ENCODE measurements around the gene CCR7.
A peak's percentile ranks its signal among the peaks of the same experiment; 100 is the strongest.

CCR7 gene

DNA sequence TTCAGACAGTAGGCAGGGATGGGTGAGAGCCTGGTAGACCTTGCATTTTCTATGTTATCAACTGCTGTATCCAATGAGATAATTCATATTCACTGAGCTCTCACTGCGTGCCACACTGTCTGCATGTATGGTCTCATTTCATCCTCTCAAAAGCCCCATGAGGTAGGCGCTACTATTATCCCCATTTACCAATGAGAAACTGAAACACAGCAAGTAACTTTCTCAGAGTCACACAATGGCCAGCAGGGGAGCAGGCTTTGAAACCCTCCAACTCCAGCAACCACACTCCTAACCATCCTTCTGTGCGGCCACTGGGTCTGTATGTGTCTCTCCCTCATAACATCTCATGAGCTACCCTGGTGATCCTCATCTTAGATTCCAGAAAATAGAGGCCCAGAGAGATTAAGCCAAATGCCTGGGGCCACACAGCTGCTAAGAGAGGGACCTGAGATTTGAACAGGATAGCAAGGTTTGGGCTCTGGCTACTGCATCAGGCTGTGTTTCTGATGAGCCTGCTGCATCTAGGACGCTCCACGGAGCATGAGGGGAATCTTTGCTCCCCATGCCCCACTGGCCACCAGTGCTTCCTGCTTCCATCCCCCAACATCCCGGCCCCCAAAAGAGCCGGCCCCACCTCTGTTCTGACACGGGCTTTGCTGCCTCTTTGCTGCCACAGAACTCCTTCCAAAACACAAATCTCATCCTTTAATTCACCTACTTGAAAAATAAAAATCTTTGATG, 3.2 kb downstream of the CCR7 start:
- DNase-seq (ENCODE audit: low spot score), result no peak

DNA sequence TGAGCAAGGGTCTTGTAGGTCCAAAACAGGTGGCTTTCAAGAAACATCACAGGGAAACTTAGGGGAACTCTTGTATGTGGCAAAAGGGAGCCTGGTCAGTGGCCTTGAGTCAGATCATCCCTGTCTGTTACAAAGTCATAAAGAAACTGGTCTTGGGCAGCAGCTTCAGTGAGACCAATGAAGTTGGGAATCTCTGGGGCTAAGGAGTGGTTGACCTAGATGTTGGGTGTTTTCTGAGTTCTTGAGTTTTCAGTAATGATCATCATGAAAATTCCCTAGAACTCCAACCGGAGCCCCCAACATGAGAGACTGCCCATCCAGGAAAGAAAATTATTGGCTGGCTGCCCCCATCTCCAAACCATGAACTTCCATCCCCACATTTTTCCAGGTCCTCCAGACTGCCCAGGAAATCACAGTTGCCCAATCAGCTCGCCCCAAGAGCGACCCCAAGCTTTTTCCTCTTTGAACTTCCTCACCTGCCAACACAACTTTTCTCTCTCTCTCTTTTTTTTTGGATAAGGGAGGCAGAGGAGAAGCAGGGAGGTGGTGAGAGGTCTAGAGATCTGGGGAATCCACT, 3.9 kb downstream of the CCR7 start:
- DNase-seq (ENCODE audit: low spot score), result no peak

DNA sequence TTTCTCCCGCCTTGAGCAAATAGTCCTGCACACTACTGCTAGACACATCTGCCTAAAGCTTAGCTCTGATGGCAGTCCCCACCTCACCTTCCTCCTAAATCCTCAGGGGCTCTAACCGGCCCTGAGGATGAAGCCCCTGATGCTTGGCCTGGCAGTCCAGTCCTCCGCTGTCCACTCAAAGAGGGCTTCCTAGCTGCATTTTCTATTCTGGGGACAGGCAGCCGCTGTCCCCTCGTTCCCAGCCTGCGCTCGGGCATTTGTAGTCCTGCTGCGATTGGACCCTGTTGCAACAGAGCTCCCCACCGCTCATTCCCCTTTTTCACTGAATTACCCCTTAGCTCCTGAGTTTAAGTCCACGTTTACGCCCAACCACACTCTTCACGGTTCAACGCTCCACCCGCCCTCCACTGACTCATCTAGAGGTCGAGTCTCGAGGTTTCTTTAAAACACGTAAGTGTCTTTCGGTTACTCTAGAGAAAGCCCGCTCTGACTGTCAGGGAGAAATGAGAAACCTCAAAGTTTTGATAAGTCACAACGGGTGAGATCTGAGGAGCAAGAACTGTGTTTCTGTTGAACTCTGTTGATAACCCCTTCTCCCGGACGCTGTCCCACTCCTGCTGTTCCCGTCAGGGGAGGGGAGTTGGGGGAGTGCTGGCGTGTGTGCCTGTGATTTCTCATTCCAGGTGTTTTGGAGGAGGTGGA, 4.5 kb downstream of the CCR7 start:
- DNase-seq (ENCODE audit: low spot score), result no peak

DNA sequence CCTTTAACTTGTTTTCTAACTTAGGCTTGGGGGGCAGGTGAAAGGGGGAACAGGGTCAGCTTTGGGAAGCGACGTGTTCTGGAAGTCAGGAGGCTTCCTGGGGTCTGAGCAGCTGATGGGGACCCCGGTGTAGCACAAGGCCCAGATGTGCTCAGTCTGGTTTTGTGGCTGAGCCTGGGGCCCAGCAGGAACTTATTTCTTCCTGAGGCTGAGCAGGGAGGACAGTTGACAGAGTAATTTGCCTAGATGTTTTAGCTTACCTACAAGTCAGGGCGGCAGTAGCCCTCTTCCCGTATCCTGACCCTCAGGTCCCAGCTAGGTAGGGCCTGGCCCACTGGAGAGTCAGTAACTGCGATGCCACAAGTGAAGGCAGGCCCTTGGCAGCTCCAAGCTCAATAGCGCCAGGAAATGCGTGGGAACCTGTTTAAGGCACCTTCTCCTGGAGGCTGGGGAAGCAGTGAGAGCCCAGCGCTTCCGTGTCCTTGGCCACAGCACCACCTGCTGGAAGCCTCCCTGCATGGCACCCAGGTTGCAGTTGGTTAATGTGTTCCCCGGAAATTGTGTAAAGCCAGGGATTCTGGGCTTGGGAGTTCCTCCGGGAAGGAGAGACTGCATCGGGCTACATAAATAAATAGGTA, 5.2 kb downstream of the CCR7 start:
- peak; percentile 93 for DNase-seq (ENCODE audit: low spot score)

DNA sequence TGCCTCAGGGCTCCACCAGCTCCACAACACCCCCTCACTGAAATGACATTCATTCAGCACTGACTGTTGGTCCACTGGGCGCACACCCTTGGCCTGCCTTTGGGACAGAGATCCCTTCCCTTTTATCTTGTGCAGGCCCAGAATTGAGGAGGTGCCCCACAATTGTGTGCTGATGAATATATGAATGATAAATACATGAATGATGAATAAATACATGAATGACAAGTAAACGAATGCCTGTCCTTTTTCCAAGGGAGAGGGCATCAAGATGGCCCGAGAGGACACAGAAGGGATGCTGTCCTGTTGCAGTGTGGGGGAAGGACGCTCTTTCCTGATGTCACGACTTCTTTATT, 5.7 kb downstream of the CCR7 start:
- DNase-seq (ENCODE audit: low spot score), result no peak

DNA sequence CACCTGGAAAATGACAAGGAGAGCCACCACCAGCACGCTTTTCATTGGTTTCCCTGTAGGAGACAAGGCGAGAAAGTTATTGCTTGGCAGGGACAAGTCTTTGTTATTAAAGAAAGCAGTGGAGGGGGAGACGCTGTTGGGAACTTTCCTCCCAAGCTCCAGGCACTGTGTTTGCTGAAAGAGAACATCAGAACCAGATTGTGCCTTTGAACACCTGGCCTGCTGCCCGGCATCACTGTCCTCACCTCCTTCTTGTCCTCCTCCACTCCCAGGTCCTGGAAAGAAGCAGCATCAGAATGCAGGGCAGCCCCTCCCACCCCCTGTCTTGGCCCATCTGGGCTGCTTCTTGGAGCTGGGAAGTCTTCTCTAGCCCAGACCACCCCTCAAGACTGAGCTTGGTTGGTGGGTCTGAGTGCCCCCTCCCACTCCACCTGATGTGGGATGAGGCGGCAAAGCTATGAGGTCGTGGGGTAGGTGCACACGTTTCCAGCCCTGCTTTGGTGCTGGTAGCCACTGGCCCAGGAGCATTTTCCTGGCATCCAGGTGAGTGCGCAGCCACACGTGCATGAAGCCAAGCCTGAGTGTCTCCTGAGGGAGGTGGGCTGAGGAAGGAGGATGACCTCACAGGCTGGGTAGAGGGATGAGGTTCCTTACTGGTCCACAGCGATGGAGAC, 6.2 kb downstream of the CCR7 start:
- DNase-seq (ENCODE audit: low spot score), result no peak

DNA sequence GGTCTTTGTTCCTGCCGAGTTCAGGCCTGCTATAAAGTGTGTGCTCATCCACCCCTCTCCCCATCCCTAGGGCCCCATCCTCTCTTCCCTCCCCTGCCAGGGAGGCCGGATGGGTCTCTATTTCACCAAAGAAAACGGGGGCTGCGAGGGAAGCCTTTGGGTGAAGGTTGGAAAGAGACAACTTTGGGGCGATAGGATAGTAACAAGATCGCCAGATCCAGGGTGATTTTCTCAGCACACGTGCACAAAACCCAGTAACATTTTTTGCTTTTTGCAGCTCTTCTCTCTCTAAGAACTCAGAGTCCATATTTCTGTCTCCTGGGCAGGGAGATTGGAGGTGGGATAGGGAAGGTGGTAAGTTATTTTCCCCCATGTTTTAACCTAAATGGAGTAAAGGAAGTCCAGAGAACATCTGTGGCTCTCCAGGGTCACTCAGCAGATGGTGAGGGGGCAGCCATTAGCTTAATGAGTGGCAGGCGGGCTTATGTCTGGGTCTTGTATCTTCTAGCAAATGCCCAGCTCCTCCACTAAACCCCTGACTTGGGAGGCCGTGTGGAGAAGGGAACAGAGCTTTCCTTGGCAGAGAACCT, 6.9 kb downstream of the CCR7 start:
- no peak for DNase-seq (ENCODE audit: low spot score)

DNA sequence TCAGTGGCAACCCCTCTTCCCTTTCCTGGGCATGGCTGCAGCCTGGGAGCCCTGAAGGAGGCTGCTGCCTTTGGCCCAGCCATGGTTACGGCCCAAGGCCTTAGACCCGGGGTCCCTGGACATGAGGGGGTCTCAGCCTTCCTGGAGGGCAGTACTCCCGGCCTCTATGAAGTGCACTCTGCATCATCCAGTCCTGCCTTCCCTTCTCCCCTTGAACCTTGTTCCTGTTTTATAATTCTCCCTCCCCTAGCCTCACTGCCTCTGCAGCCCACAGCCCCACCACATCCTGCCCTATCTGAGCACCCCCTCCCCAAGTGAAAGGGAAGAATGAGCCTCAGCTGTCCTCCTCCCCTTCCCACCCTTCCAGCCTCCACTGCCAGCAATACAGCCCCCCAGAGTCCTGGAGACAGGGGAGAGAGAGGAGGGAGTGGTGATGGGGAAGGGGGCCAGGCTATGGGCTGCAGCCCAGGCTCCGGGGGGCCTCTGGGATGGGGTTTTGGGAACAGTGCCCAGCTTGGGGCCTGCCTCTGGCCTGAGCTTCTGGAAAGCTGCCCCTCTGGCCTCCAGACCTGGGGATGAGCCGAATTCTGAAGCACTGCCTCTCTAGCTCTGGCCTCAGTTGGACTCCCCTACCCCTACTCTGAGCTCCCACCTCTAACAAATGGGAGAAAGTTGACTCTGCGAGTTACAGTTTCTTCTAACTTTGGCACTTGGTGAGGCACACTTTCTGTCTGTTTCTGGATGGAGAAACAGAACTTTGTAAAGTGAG, 7.6 kb downstream of the CCR7 start:
- no peak for DNase-seq (ENCODE audit: low spot score)

DNA sequence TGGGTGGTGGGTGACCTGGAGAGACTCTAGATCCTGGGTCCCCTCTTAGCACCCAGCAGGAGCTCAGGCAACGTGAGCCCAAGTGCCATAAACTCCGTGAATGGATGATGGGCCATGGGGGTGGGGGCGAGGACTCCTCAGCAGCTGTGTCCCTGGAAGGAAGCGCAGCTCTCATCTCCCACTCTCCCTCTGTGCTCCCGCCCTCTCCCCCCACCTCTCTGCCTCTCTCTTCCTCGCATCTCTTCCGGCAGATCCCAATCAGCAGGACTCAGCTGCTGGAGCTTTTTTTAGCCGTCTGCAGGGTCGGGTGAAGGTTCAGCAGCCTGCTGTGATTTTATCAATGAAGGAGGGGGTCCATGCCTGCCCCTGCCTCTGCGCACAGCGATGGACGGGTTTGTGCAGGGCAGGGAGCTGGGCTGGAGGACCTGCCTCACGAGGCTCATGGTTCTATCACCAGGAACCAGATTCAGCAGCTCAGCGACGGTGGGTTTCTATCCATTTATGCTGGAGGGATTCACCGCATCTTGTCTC, 8.3 kb downstream of the CCR7 start:
- no peak for DNase-seq (ENCODE audit: low spot score)

DNA sequence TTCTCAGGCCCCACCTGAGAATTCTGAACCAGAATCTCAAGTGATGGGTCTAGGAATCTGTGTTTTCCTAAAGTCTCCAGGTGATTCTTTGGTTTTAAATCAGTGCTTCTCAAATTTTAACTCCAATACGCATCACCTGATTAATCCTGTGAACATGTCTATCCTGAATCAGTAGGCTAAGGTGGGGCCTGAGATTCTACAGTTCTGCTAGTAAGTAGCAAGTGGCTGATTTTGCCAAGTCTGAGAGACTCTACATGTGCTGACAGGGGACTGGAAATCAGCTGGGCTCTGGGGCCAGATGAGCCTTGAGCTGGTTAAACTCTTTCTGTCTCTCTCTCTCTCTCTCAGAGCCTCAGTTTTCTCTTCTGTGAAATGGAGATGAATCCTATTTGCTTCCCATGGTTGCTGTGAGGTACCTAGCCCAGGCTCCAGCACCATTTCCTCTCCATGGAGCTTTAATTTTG, 9.0 kb downstream of the CCR7 start:
- DNase-seq (ENCODE audit: low spot score), result no peak

DNA sequence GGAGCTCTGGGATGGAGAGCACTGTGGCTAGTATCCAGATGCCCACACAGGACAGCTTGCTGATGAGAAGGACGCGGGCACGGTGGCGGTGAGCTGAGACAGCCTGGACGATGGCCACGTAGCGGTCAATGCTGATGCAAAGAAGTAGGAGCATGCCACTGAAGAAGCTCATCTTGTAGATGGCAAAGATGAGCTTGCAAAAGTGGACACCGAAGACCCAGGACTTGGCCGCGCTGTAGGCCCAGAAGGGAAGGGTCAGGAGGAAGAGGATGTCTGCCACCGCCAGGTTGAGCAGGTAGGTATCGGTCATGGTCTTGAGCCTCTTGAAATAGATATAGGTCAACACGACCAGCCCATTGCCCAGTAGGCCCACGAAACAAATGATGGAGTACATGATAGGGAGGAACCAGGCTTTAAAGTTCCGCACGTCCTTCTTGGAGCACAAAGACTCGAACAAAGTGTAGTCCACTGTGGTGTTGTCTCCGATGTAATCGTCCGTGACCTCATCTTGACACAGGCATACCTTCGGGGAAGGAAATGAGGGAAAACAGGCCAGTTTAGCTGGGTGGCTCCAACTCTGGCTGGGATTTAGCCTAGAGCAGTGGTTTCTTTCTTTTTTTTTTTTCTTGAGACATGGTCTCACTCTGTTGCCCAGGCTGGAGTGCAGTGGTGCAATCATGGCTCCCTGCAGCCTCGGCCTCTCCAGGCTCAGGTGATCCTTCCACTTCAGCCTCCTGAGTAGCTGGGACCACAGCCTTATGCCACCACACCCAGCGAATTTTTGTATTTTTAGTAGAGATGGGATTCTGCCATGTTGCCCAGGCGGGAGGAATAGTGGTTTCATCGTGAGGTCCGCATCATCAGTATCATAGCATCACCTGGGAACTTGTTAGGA, 9.7 kb downstream of the CCR7 start:
- no peak for DNase-seq (ENCODE audit: low spot score)

DNA sequence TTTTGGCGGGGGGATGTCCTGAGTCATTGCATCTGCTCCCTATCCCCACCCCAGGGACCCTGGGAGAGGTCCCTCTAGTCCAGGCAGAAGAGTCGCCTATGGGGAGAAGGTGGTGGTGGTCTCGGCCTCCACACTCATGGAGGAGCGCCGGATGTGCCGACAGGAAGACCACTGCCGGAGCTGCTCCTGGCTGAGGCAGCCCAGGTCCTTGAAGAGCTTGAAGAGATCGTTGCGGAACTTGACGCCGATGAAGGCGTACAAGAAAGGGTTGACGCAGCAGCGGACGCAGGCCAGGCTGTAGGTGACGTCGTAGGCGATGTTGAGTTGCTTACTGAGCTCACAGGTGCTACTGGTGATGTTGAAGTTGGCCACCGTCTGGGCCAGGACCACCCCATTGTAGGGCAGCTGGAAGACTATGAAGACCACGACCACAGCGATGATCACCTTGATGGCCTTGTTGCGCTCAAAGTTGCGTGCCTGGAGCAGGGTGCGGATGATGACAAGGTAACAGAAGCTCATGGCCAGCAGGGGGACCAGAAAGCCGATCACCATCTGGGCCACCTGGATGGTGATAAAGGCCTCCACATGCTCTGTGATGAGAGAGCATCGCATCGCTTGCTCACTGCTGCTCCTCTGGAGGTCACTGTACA, 10.5 kb downstream of the CCR7 start:
- DNase-seq (ENCODE audit: low spot score), result no peak

DNA sequence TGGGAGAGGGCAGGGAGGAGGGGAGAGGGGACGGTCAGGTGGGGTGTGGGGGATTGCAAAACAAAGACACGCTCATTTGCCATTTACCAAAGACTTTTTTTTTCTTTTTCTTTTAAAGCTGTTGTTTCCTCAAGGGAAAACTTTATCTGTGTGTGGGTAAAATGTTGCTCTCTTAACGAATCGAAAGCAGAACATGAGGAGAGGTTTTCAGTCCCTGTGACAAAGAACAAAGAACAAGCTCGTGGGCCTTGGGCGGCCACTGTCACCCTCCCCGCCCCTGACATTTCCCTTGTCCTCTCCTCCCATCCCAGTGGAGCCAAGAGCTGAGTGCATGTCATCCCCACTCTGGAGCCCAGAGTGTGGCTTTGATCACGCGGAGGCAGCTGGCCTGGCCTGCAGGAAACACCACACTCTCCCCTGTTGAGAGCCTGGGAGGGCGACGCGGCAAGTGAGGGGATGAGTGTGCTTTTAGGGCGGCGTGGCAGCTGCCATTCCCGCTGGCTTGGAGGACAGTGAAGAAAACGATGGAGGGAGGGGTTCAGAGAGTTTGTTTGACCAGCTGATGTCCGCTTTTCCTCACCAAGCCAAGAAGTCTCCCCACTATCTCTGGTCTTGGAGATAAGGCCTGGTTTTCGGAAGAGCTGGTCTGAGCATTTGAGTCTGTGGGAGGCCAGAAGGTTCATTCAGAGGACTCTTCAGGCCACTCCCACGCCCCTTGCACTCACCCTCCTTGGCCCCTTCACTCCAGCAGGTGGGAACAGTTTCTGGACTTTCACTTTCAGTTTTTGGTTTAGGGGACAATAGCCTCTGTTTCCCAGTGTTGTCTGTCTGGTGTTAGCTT, 11.4 kb downstream of the CCR7 start:
- DNase-seq (ENCODE audit: low spot score), result no peak

DNA sequence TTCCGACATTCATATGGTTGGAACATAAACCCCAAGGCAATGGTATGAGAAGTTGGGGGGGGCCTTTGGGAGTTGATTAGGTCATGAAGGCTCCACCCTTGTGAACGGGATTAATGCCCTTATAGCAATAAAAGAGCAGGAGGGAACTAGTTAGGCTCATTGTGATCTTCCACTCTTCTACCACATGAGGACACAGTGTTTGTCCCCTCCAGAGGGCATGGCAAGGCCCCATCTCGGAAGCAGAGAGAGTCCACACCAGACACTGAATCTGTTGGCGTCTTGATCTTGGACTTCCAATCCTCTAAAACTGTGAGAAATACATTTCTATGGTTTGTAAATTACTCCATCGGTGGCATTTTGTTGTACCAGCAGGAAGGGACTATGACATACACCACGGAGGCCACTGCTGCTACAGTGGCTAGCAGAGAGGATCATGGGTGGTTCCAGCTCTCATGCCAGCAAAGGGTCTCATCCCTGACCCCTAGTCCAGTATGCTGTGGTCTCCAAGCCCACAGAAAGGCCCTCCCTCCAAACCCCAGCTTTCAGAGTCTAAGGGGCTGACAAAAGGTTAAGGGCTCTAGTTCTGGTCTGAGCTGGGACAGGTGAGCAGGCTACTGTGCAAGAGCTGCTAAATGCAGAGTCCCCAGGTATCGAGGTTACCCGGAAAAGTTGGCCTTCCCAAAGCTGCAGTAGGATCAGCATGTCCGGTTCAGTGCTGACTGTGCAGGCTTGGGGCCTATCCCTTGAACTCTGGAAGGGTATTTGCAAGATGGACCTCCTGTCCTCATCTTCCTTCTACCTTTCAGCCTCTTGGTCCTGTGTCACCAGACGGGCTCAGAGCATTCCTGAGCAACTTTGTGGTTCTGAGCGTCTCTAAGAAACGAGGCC, 12.2 kb downstream of the CCR7 start:
- no peak for DNase-seq (ENCODE audit: low spot score)

DNA sequence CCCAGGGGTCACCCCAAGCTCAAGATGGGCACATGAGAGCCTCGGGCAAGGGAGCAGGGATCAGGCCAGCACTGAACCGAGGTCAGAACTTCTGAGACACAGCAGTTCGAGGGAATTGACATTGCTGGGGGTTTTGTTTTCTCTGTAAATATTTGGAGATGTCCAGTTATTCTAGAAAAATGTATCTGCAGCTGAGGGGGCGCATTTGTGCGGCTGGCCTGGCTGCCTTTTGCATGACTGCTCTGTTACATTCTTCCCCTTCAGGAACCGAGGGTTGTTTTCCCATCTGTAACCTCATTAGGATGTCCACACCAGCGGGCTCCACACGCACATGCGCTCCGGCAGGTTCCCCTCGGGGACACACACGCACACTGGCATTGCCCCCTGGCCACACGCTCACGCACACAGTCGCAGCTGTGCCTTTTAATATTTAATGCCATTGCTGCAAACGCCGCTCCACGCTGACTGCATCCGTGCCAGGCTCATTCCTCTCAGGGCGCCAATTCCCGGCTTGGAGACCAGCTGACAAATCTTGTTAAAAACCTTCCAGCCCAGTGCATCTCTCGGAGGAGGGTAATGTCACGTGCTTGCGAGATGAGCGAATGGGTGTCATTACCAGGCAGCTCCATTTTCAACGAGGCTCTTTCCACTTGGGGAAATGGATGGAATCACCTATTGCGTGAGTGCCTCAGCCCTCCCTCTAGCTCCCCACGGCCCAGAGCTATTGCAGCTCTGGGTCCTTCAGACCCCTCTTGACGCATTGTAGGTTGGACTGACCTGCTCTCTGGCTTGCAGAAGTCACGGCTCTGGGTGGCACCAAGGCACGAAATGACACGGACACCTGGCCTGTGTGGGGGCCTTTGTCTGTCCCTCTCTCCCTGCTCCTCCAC, 13.1 kb downstream of the CCR7 start:
- DNase-seq (ENCODE audit: low spot score), result no peak

DNA sequence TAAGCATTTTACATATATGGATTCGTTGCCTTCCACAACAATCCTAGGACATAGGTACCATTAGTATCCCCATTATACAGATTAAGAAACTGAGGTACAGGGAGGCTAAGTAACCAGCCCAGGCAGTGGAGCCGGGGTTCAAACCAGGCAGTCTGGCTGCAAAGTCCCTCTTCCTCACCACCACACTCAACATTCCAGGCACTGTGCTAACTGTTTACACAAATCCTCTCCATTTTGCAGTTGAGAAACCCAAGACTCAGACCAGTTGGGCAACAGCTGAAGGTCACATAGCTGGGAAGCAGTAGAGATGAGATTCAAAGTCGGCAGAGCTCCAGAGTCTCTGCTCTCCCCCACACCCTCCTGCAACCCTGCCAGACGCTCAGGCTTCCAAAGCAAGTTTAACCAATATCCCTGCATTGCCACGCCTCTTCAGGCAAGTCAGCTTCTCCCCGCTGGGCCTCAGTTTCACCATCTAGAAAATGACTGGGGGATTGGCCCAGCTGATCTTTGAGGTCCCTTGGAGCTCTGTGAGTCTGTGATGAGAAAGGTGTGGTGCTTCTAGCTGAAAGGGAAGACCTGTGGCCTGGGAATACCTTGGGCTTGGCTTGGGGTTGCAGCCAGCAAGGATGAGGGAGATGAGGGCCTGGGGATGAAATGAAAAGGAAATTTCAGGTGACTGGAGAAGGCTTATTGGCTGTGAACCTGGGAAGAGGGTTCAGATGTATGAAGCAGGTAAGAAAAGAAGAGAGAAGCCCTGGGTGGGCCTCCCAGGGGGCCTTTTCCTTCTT, 14.0 kb downstream of the CCR7 start:
- DNase-seq (ENCODE audit: low spot score), result peak; percentile 65
